Large intestine (tissue), 3 donors: ENCODE results near the gene CD84. TPM values are rescaled to one million over a fixed set of nuclear protein-coding genes. Genes with fewer than 3 reads are reported as not detected.

Source experiments
- DNase-seq, 2 donors: peaks; one replicate each; pipeline versions ENCODE4 v3.0.0 to v3.0.0-alpha.2; 2013
- H3K27ac ChIP-seq: one replicate; pipeline ENCODE4 v1.5.1; 2013; ENCODE audit warnings: low read length
- H3K27me3 ChIP-seq: 2 replicates; pipeline ENCODE4 v1.6.1; 2013; ENCODE audit warnings: low read length; ENCODE audit not compliant: control insufficient read depth, insufficient read depth
- H3K36me3 ChIP-seq: 2 replicates; pipeline ENCODE4 v1.6.1; 2013; ENCODE audit warnings: low read length; ENCODE audit not compliant: control insufficient read depth, insufficient read depth
- H3K4me1 ChIP-seq: one replicate; pipeline ENCODE4 v1.6.1; 2013; ENCODE audit warnings: low read length; ENCODE audit not compliant: control insufficient read depth, insufficient read depth
- H3K4me3 ChIP-seq: one replicate; pipeline ENCODE4 v1.5.1; 2013; ENCODE audit warnings: low read length
- H3K9me3 ChIP-seq: one replicate; pipeline ENCODE4 v1.6.1; 2013; ENCODE audit warnings: mild to moderate bottlenecking, low read depth, low read length, moderate library complexity; ENCODE audit not compliant: control insufficient read depth
- WGBS: methylation state at CpG from one replicate; pipeline ENCODE4 v1.1.5; 2013; ENCODE audit warnings: low lambda C conversion rate; ENCODE audit not compliant: insufficient coverage; 5-methylcytosine and 5-hydroxymethylcytosine counted together
- polyA plus RNA-seq: library from polyadenylated mRNA; unstranded; fragments of 120-200 nt; gene quantifications from one replicate; pipeline ENCODE4 v1.2.1, GENCODE V29; 2013

CD84 gene
- polyA plus RNA-seq, 1 donor = 1.7 TPM

DNA sequence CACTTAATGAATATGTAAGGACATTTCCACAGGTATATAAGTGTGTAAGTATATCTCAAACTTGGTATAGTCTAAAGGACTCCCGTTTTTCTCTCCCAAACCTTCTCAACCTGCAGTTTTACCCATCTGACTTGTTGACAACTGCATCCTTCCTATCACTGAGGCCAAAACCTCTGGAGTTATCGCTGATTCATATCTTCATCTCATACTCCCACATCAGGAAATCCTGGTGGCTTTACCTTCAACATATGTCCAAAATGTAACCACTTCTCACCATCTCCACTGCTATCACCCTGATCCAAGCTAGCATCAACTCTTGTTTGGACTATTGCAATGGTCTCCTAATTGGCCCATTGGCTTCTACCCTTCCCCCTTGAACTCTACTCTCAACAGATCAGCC lies 86.7 kb downstream of the CD84 start:
- Histone ChIP-seq H3K4me1 (peaks cover 18% of the 10 kb centered on the region), H3K27me3 (no peaks in the 10 kb centered on the region), H3K27ac (peak overlapping the region; percentile 94), H3K9me3 (no peaks in the 10 kb centered on the region), H3K4me3 (no peak overlapping the region), H3K36me3 (no peaks in the 10 kb centered on the region)
- no peak for DNase-seq
- 100% methylated on average over 2 of the region's 2 CpGs for WGBS

DNA sequence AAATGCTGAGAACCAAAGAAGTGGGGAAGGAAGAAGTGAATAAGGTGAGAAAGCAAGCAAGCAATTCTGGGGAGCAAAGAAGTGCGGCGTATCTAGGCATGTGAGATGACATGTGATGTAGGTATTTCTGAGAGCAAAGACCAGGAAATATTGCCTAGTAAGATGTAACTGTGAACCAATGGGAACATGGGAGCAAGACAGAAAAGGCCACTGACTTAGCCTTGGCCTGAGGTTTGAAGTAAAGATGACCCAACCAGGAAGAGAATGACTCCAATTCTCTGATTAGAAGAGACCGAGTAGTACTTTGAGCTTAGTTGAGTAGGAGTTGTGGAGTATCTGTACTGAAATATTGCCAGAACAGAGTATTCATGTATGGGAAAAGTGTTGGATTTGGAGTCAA lies 87.3 kb downstream of the CD84 start:
- H3K27ac ChIP-seq = peak overlapping the region; percentile 94
- no peak overlapping the region for H3K4me3 ChIP-seq
- no peaks in the 10 kb centered on the region for H3K27me3 ChIP-seq
- no peaks in the 10 kb centered on the region for H3K36me3 ChIP-seq
- DNase-seq = peak; percentile 75 to 83
- H3K9me3 ChIP-seq = no peaks in the 10 kb centered on the region
- H3K4me1 ChIP-seq = peaks cover 18% of the 10 kb centered on the region
- WGBS = 93% methylated on average over 2 of the region's 3 CpGs

Other genes starting within 250 kb of the CD84 start
- 137 TPM for gene COPA, start 236.2 kb downstream of the CD84 start, polyA plus RNA-seq
- 132 TPM for gene NCSTN, start 236.1 kb downstream of the CD84 start, polyA plus RNA-seq
- 0.19 TPM for gene NHLH1, start 212.4 kb downstream of the CD84 start, polyA plus RNA-seq
- 18.8 TPM for gene VANGL2, start 178.9 kb downstream of the CD84 start, polyA plus RNA-seq
- gene SLAMF6, start 56.2 kb downstream of the CD84 start, polyA plus RNA-seq = 1.6 TPM
- gene SLAMF1, start 67.5 kb upstream of the CD84 start, polyA plus RNA-seq = 0.91 TPM
- 8.6 TPM for gene CD48, start 132.3 kb upstream of the CD84 start, polyA plus RNA-seq
- gene SLAMF7, start 159.8 kb upstream of the CD84 start, polyA plus RNA-seq = 5.8 TPM
- 0.72 TPM for gene LY9, start 216.7 kb upstream of the CD84 start, polyA plus RNA-seq